HepG2 (cell line): ENCODE measurements around the gene GASK1A. TPM values are rescaled to one million over a fixed set of nuclear protein-coding genes. Genes with fewer than 3 reads are reported as not detected.

Experiments used
- ATAC-seq: fragments of 200-7000 bp; cut with Tn5 transposase; 3 replicates; pipeline ENCODE4 v1.9.1; 2020; ENCODE audit warnings: mild to moderate bottlenecking, moderate library complexity
- BruUV-seq: library from RNA; stranded (reverse); fragments of 400-500 nt; replicated peaks from 2 replicates; lab custom pipeline; 2021; lab: Mats Ljungman, UMichigan
- CTCF ChIA-PET: fragments of 300-600 bp; formaldehyde crosslinking; extraction: SDS; loops from one replicate; lab custom pipeline; 2021; ENCODE audit warnings: low total read pairs, inconsistent platforms, low intra/inter-chr PET ratio; lab: Yijun Ruan, JAX
- POLR2A ChIA-PET: fragments of 350-600 bp; sonication (Branson Sonifier 250); formaldehyde crosslinking; loops from one replicate; lab custom pipeline; 2020; ENCODE audit warnings: antibody characterized with exemption, inconsistent platforms; lab: Yijun Ruan, JAX
- DNase-seq: peaks from one replicate; pipeline ENCODE4 v3.0.0-alpha.2; 2015; ENCODE audit warnings: low spot score
- FAIRE-seq: peaks from 3 replicates; lab custom pipeline; 2011; peaks lifted over from hg19 to GRCh38; lab: Jason Lieb, UNC
- H2AFZ ChIP-seq: one replicate; pipeline ENCODE4 v1.6.1; 2011; ENCODE audit warnings: low read length, inconsistent platforms
- H3K27ac ChIP-seq: fragments of 300-600 bp; 3 replicates; pipeline ENCODE4 v1.8.0; 2011; ENCODE audit warnings: mixed run types, mild to moderate bottlenecking, mixed read lengths, low read length, inconsistent platforms; ENCODE audit not compliant: insufficient read depth; ENCODE audit errors: extremely low read length
- H3K27me3 ChIP-seq, 2 experiments: fragments of 200-600 bp in 1 of 2; 2 replicates in 1 of 2; 3 replicates in 1 of 2; pipeline versions ENCODE4 v1.6.0 to v1.8.0; 2011; ENCODE audit warnings: low read length in 2 of 2, mild to moderate bottlenecking in 2 of 2, moderate library complexity in 2 of 2, inconsistent platforms in 1 of 2; ENCODE audit not compliant: insufficient read depth in 2 of 2, control insufficient read depth in 1 of 2
- H3K36me3 ChIP-seq, 2 experiments: fragments of 200-600 bp in 1 of 2; replicated peaks in 1 of 2; 2 replicates in 1 of 2; 3 replicates in 1 of 2; pipeline versions ENCODE4 v1.5.1 to v1.8.0; 2011; ENCODE audit warnings: low read length in 2 of 2, inconsistent platforms in 1 of 2; ENCODE audit not compliant: insufficient read depth in 2 of 2, control insufficient read depth in 1 of 2
- H3K4me1 ChIP-seq: 2 replicates; pipeline ENCODE4 v1.5.1; 2012; ENCODE audit warnings: low read length, inconsistent platforms; ENCODE audit not compliant: insufficient read depth
- H3K4me2 ChIP-seq: 2 replicates; pipeline ENCODE4 v1.6.0; 2011; ENCODE audit warnings: low read depth, low read length, inconsistent platforms
- H3K4me3 ChIP-seq, 3 experiments: fragments of 200-600 bp in 1 of 3; sonication (generic), shearing (Covaris generic) in 1 of 3; replicated peaks in 1 of 3; 2 replicates each; pipeline ENCODE4 v1.5.1; 2011 to 2016; ENCODE audit warnings: low read length in 3 of 3, inconsistent platforms in 2 of 3, low read depth in 2 of 3, mild to moderate bottlenecking in 2 of 3, control low read depth in 1 of 3, mixed read lengths in 1 of 3; ENCODE audit not compliant: insufficient read depth in 1 of 3
- H3K79me2 ChIP-seq: one replicate; pipeline ENCODE4 v1.6.1; 2011; ENCODE audit warnings: low read length, inconsistent platforms; ENCODE audit not compliant: insufficient read depth
- H3K9ac ChIP-seq: 2 replicates; pipeline ENCODE4 v1.6.0; 2011; ENCODE audit warnings: mild to moderate bottlenecking, low read depth, low read length, inconsistent platforms; ENCODE audit not compliant: insufficient read depth
- H3K9me3 ChIP-seq: 2 replicates; pipeline ENCODE4 v1.5.1; 2012; ENCODE audit warnings: mild to moderate bottlenecking, low read length
- H4K20me1 ChIP-seq: 2 replicates; pipeline ENCODE4 v1.6.0; 2011; ENCODE audit warnings: inconsistent platforms, mild to moderate bottlenecking, low read length, moderate library complexity; ENCODE audit not compliant: insufficient read depth
- KLF11 ChIP-seq: IDR thresholded peaks from 2 replicates; pipeline ENCODE4 v1.6.1; 2016; ENCODE audit warnings: missing compliant biosample characterization
- PHB2 ChIP-seq: fragments of 450-650 bp; IDR thresholded peaks from 2 replicates; pipeline ENCODE4 v1.6.1; 2018; ENCODE audit not compliant: partially characterized antibody
- SAFB2 ChIP-seq: sonication (generic); formaldehyde crosslinking; IDR thresholded peaks from 2 replicates; pipeline ENCODE4 v1.5.1; 2020; ENCODE audit warnings: missing genetic modification reagents, low read depth, mild to moderate bottlenecking, borderline replicate concordance
- ZFY ChIP-seq: sonication (generic); formaldehyde crosslinking; IDR thresholded peaks from 2 replicates; pipeline ENCODE4 v1.4.0; 2020; ENCODE audit warnings: missing genetic modification reagents
- ZNF180 ChIP-seq: sonication (generic); formaldehyde crosslinking; IDR thresholded peaks from 2 replicates; pipeline ENCODE4 v1.4.0; 2020; ENCODE audit warnings: low read depth, missing genetic modification reagents, borderline replicate concordance
- ZNF317 ChIP-seq: sonication (generic); formaldehyde crosslinking; IDR thresholded peaks from 2 replicates; pipeline ENCODE4 v1.5.0; 2020; ENCODE audit warnings: mild to moderate bottlenecking, missing genetic modification reagents
- ZNF547 ChIP-seq: sonication (generic); formaldehyde crosslinking; IDR thresholded peaks from 2 replicates; pipeline ENCODE4 v1.5.1; 2020; ENCODE audit warnings: mild to moderate bottlenecking, missing genetic modification reagents
- WGBS: methylation state at CpG from one replicate; pipeline ENCODE4 v1.1.6; 2017; ENCODE audit warnings: low lambda C conversion rate; 5-methylcytosine and 5-hydroxymethylcytosine counted together
- in situ Hi-C: cut with HindIII; loops from 2 replicates; pipeline ENCODE4 v1.10.0; 2017; ENCODE audit warnings: low pct_unique_long_range_greater_than_20kb; ENCODE audit not compliant: extremely low pct_ligation_motif_present
- intact Hi-C: fragments of 100-400 bp; cut with micrococcal nuclease; formaldehyde crosslinking; loops from one replicate; pipeline ENCODE4 v1.10.0; 2022; ENCODE audit not compliant: unreplicated experiment
- polyA plus RNA-seq, 8 experiments: library from polyadenylated mRNA; depleted of rRNA in 3 of 8; stranded (reverse) in 7 of 8; unstranded in 1 of 8; fragments of >200 nt; fragmentation: Illumina TruSeq in 4 of 8; extraction: Trizol in 4 of 8; gene quantifications; 2 replicates each; pipeline versions ENCODE4 v1.2.1 to v1.2.3, GENCODE V29; 2011 to 2016; ENCODE audit warnings: low read depth in 4 of 8, missing spikeins in 1 of 8, mixed read lengths in 1 of 8; ENCODE audit not compliant: insufficient read depth in 1 of 8
- total RNA-seq, 5 experiments: library from RNA; depleted of rRNA; stranded (reverse); fragments of >200 nt; fragmentation: Illumina TruSeq; extraction: Trizol; gene quantifications; 2 replicates each; pipeline ENCODE4 v1.2.3, GENCODE V29; 2016; ENCODE audit warnings: low read depth in 1 of 5

Gene GASK1A
- total and polyA plus RNA-seq, 2 of the 13 experiments (the other 11 are each of a cell fraction or from before 2014, with no cell fraction given) = not detected

GRCh38 chr3:43074482-43074881 lies 95.4 kb downstream of the GASK1A start (continued):
- TF ChIP-seq ZNF317 (CRISPR knock-in tag) (no peak), KLF11 (CRISPR knock-in tag) (no peak), ZNF180 (CRISPR knock-in tag) (no peak)

- peaks cover 3 to 10% of the 10 kb centered on the region in 2 experiments; a peak in 2 of 5 replicates for H3K36me3 ChIP-seq
Measured at GRCh38 chr3:43074901-43075689, 96.0 kb downstream of the GASK1A start.

More at GRCh38 chr3:43074901-43075689, 96.0 kb downstream of the GASK1A start:
- Histone ChIP-seq H2AFZ (no peak overlapping the region), H3K27ac (no peak overlapping the region), H4K20me1 (no peaks in the 10 kb centered on the region), H3K9me3 (no peaks in the 10 kb centered on the region), H3K27me3 (no peaks in the 10 kb centered on the region), H3K4me2 (no peak overlapping the region), H3K79me2 (no peaks in the 10 kb centered on the region), H3K9ac (no peak overlapping the region), H3K4me3 (no peak overlapping the region), H3K4me1 (no peaks in the 10 kb centered on the region)
- 53% methylated on average over 5 of the region's 5 CpGs for WGBS
- no TSS peak for BruUV-seq
- ATAC-seq (no peak), FAIRE-seq (no peak), DNase-seq (no peak)
- intact Hi-C loops = no loop called here
- ChIA-PET CTCF (no interaction called here), POLR2A (no interaction called here)
- in situ Hi-C loops = loop anchor here (10.0 kb wide), 1 partner anchor 110 kb away; no protein-coding TSS in a partner anchor
- no peak for TF ChIP-seq ZNF547 (CRISPR knock-in tag)
- TF ChIP-seq PHB2 = no peak
- no peak for TF ChIP-seq ZFY
- TF ChIP-seq SAFB2 (CRISPR knock-in tag) = no peak
